HUES6 (cell line): ENCODE measurements around the gene CYP11A1.
A peak's percentile ranks its signal among the peaks of the same experiment; 100 is the strongest.

Source experiments
- H3K27ac ChIP-seq: 2 replicates; pipeline ENCODE4 v1.7.0; 2013; ENCODE audit warnings: low read depth, mild to moderate bottlenecking, low read length, inconsistent platforms
- H3K27me3 ChIP-seq: 2 replicates; pipeline ENCODE4 v1.6.1; 2013; ENCODE audit warnings: low read length; ENCODE audit not compliant: control insufficient read depth, insufficient read depth
- H3K36me3 ChIP-seq: 2 replicates; pipeline ENCODE4 v1.6.1; 2013; ENCODE audit warnings: low read length; ENCODE audit not compliant: control insufficient read depth, insufficient read depth
- H3K4me1 ChIP-seq: 2 replicates; pipeline ENCODE4 v1.6.1; 2013; ENCODE audit warnings: low read length; ENCODE audit not compliant: control insufficient read depth, insufficient read depth
- H3K4me3 ChIP-seq: 2 replicates; pipeline ENCODE4 v1.5.1; 2013; ENCODE audit warnings: low read depth, low read length
- H3K9ac ChIP-seq: one replicate; pipeline ENCODE4 v1.6.1; 2013; ENCODE audit warnings: mild to moderate bottlenecking, low read length
- H3K9me3 ChIP-seq: 2 replicates; pipeline ENCODE4 v1.6.1; 2013; ENCODE audit warnings: low read depth, low read length; ENCODE audit not compliant: control insufficient read depth, insufficient read depth

The CYP11A1 gene

DNA sequence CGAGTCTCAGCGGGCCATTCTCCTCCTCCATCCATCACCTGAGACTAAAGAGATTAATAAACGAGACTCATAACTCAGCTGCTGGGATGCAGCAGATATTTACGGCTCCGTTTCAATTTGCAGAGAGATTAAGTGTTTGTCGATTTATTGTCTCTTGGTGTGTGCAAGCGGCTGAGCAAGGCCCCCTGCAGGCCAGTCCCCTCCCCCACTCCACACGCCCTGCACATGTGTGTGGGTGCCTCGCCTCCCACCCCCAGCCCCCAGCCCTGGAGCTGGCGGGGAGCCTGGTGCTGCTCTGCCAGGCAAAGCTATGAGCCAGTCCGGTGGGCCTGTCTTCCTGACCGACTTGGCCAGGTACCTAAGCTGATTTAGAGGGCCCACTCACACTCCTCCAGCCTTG, 63.0 kb downstream of the CYP11A1 start:
- Histone ChIP-seq H3K9ac (no peak overlapping the region), H3K4me1 (peaks cover 80% of the 10 kb centered on the region), H3K9me3 (no peaks in the 10 kb centered on the region), H3K4me3 (no peak overlapping the region), H3K27me3 (peaks cover 38% of the 10 kb centered on the region), H3K36me3 (no peaks in the 10 kb centered on the region), H3K27ac (no peak overlapping the region)

DNA sequence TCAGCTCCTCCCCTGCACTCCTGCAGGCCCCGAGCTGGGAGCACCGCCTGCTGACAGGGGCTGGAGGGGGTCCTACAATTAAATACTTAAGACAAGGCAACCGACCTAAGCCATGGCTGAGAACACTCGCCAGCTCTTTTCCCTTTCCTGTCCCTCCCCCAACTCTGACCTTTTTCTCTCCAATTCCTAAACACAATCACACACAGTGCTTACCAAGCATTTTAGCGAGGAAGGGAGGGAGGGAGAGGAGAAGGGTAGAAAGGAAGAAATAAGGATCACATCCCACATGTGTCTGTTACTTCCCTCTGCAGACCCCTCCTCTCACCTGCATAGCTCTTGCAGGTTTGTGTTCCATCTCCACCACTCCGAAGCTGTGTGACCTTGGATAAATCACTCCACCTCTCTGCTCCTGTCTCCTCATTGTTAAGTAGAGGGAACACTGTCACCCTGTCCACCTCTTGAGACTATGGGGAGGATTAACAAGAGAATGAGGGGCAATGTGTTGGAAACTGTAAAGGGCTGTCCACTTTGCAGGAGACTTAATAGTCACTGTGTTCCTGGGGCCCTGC, 63.6 kb downstream of the CYP11A1 start:
- H3K27ac ChIP-seq: no peak overlapping the region
- no peak overlapping the region for H3K9ac ChIP-seq
- peaks cover 76% of the 10 kb centered on the region for H3K4me1 ChIP-seq
- H3K4me3 ChIP-seq: no peak overlapping the region
- H3K36me3 ChIP-seq: no peaks in the 10 kb centered on the region
- H3K9me3 ChIP-seq: no peaks in the 10 kb centered on the region
- H3K27me3 ChIP-seq: peaks cover 40% of the 10 kb centered on the region

DNA sequence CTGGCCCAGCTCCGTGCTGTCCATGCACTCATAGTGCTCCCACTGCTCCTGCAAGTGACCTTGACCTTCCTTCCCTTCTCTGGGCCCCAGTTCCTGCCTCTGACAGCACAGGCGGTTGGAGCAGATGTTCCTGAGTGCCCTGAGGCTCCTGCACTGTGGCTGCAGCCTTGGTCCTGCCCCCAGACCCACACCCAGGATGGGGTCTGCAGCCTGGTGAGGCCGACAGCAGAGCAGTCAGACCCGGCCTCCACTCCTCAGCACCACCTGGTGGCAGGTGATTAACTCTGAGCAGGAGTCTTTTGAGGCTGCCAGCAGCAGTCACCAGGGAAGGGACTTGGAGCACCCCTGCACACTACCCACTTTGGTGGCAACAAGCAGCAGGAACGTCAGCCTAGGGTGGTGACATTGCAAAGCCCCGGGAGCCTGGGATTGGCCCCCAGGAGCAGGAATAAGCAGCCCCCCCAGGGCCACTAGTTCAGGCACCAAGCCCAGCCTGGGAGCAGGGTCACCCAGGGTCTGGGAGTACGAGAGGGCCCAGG, 64.6 kb downstream of the CYP11A1 start:
- peaks cover 68% of the 10 kb centered on the region for H3K4me1 ChIP-seq
- H3K27me3 ChIP-seq: peaks cover 38% of the 10 kb centered on the region
- no peaks in the 10 kb centered on the region for H3K9me3 ChIP-seq
- H3K27ac ChIP-seq: no peak overlapping the region
- no peaks in the 10 kb centered on the region for H3K36me3 ChIP-seq
- H3K9ac ChIP-seq: no peak overlapping the region
- no peak overlapping the region for H3K4me3 ChIP-seq

DNA sequence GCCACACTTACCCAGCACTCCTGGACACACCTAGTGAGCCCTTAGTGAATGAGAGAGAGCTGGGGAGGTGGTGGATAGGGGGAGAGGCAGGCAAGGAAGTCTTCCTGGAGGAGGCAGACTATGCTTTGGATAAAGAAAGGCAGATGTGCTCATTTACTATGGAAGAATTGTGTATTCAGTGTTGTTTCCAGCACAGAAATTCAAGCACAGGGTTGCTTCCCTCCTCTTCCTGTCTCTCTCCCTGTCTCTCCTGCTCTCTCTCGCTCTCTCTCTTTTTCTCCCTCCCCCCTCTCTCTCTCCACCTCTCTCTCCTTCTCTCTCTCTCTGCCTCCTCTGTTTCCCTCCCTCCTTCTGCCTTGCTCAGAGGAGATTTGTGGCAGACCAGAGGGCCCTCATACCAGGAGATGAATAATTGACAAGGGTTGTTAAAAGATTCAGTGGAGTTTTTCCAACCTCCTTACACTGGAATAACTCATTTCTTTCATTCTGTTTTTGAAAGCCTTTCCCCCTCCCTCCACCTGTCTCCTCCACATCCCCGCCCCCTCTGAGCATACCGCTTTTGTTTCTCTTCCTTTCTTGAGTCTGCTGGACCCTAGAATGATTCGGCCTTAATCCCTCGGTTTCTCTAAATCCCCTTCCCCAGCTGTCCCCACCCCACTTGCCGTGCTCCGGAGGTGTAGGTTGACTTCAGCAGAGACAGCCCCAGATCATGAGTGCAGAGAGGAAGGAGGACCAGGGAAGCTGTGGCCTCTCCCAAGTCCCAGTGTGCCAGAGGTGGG, 65.7 kb downstream of the CYP11A1 start:
- no peaks in the 10 kb centered on the region for H3K9me3 ChIP-seq

DNA sequence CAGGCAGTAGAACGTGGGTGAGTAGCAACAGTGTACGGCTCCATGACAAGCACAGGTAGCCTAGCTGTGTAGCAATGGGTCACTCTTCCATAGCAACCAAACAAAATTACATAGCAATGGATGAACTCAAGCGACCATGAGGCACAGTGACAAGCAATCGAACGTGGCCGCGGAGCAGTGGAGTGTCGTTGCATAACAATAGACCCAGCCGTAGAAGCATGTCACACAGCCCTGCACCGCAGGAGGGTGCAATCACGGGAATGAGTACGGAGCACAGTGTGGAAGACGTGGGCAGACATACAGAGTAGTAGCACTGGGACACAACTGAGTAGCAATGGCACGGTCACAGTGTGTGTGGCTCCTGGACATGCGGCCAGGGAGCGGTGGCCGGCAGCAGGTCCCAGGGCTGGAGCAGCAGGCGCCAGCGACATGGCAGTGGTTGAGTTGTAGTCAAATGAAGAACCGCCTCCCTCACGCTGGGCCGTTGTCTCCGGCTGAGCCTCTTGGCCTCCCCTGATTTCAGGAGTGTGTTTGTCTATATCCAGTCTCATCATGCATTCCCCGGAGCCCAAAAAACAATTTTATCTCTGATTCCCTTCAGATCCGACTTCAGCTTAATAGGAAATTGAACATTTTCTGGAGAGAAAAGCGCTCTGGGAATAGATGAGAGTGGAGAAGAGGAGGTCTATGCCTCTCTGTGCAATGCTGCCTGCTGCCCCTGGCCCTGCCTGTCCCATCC, 67.2 kb downstream of the CYP11A1 start:
- H3K4me1 ChIP-seq: peaks cover 49% of the 10 kb centered on the region
- no peak overlapping the region for H3K27ac ChIP-seq
- peak overlapping the region; percentile 19; the same call in 1 of the 2 replicates for H3K4me3 ChIP-seq
- peaks cover 36% of the 10 kb centered on the region for H3K27me3 ChIP-seq
- H3K9me3 ChIP-seq: no peaks in the 10 kb centered on the region
- H3K9ac ChIP-seq: no peak overlapping the region
- no peaks in the 10 kb centered on the region for H3K36me3 ChIP-seq

More for the DNA sequence above, 65.7 kb downstream of the CYP11A1 start:
- Histone ChIP-seq H3K27me3 (peaks cover 42% of the 10 kb centered on the region), H3K4me1 (peaks cover 58% of the 10 kb centered on the region), H3K9ac (no peak overlapping the region), H3K36me3 (no peaks in the 10 kb centered on the region), H3K27ac (no peak overlapping the region), H3K4me3 (no peak overlapping the region)

DNA sequence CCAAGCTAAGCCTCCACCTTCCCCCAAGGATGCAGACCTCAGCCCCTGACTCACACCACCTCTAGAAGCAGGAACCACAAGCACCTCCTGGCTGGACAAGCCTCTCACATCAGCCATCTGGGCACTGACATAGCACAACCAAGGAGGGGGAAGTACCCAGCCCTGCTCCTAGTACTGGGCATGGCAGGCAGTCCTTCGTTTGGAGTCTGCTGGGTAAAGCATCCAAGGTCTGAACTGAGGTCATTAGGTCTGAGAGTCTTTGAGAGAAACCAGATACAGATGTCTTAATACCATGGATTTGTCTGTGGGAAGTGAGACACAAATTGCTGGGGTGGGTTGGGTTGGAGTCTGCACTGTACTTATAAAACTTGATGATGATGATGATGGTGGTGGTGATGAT, 69.6 kb downstream of the CYP11A1 start:
- Histone ChIP-seq H3K4me1 (peaks cover 32% of the 10 kb centered on the region), H3K27ac (no peak overlapping the region), H3K4me3 (no peak overlapping the region), H3K27me3 (peaks cover 50% of the 10 kb centered on the region), H3K9me3 (no peaks in the 10 kb centered on the region), H3K36me3 (no peaks in the 10 kb centered on the region), H3K9ac (no peak overlapping the region)

DNA sequence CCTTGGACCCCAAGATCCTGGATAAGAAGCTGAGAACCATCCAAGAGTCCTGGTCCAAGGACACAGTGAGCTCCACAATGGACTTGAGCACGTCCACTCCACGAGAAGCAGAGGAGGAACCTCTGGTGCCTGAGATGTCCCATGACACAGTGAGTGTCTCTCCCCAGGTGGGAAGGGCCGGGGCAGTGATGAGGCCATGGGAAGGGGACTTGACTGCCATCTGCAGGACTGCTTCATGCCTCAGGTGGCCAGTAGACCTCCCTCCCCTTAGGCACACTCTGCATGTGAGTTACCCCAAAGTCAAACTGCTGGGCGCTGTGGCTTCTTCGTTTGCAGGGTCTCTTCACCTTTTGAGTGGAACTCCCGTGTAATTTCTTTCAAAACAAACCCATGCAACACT, 71.6 kb downstream of the CYP11A1 start:
- Histone ChIP-seq H3K4me1 (peaks cover 25% of the 10 kb centered on the region), H3K27me3 (peaks cover 46% of the 10 kb centered on the region), H3K9me3 (no peaks in the 10 kb centered on the region), H3K9ac (no peak overlapping the region), H3K36me3 (no peaks in the 10 kb centered on the region), H3K4me3 (no peak overlapping the region), H3K27ac (no peak overlapping the region)

DNA sequence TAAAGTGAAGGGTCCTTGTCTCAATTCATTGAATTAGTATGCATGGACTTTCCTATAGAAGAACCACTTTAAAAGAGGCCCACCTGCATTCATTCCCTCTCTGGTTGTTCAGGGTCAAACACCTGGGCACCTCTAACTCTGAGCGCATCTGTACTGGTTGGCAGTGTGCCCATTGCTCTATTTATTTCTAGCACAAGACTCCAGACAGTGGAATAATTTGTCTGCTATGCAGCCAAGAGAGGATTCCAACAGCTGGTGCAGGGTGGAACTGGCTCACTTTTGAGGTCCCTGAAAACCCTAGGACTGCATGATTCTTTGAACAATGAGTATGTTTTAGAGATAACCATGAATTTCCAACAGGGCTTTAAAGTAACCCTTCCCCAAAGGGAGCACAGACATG, 73.4 kb downstream of the CYP11A1 start:
- no peaks in the 10 kb centered on the region for H3K9me3 ChIP-seq
- no peak overlapping the region for H3K4me3 ChIP-seq
- H3K9ac ChIP-seq: no peak overlapping the region
- H3K4me1 ChIP-seq: peaks cover 19% of the 10 kb centered on the region
- H3K27me3 ChIP-seq: peaks cover 48% of the 10 kb centered on the region
- H3K27ac ChIP-seq: no peak overlapping the region
- no peaks in the 10 kb centered on the region for H3K36me3 ChIP-seq

DNA sequence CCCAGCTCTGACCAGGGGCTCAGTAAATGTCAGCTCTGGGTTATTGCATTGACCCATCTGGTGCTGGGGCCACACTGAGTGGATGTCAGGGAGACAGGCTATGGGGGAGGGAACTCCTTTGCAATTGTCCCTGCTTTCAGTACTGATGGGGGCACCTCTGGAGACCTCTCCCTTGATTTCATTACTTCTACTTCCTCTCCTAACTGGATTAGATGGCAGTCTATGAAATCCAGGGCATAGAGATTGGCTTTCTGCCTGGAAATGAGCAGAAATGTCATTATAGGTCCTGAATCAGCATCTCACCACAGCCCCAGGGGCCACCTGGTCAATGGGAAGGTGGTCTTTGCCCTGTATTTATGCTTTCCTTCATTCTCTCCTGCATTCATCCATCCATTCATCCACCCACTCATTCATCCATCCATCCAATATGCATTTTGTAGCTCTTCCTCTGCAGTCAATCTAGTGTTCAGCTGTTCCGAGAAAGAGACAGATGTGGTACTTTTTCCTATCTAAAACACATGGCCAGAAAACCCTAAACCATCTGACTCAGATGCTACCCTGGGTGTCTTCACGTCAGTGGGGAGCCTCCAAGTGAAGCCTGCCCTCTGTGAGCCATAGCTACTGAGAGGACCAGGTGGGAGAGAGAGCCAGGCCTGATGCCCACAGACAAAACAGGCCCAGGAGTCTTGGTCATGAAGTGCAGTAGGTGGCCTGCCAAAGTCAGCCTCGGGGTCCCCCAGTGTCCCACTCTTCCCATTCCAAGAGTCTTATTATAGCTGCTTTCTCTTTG, 74.2 kb downstream of the CYP11A1 start:
- Histone ChIP-seq H3K36me3 (no peaks in the 10 kb centered on the region), H3K9ac (no peak overlapping the region), H3K9me3 (no peaks in the 10 kb centered on the region), H3K27me3 (peaks cover 55% of the 10 kb centered on the region), H3K4me1 (peaks cover 22% of the 10 kb centered on the region), H3K27ac (no peak overlapping the region), H3K4me3 (no peak overlapping the region)

DNA sequence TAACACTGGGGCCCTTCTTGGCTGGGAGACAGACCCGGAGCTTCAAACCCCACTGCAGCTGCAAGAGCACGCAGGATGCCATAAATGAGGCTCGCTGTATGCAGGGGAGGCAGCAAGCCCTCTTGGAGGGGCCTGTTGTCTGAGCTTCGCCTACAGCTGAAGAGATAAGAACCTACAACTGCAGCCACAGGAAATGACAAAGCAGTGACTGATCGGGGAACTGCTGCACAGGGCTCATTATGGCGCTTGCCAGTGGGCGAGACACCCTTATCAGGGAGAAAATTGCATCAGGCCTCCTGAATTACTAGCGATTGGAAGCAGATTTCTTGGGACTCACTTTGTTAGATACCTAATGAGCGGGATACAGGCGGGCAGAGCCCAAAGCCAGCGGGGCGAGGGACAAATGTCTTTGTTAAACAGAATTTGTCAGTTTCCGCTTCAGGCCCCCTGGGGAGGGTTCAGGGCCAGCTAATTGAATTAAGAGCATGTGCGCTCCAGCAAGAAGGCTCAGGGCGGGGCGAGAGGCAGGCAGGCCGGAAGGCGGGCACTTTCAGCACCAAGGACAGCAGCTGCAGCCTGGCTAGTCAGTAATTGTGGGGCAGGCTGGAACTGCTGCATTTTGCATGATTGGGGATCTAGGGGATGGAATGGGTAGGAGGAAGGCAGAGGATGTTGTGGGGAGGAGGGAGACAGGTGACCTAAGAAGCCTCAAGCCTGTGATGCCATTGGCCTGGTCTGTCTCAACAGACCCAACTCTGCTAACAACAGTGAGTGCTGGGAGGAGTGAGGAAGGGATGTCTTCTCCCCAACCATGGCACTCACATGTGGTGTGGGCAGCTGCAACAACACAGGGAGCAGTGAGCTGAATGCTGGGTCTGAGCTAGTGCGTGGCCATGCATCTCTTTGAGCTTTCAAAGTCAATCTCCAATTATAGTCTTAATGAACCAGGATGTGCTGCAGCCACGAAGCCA, 76.1 kb downstream of the CYP11A1 start:
- Histone ChIP-seq H3K27ac (peak overlapping the region; percentile 15; the same call in 1 of the 2 replicates), H3K4me1 (peaks cover 27% of the 10 kb centered on the region), H3K27me3 (peaks cover 58% of the 10 kb centered on the region), H3K9ac (peak overlapping the region; percentile 61), H3K36me3 (no peaks in the 10 kb centered on the region), H3K4me3 (peak overlapping the region; percentile 45), H3K9me3 (no peaks in the 10 kb centered on the region)
